ENCODE data around the gene RFWD3. TPM values are rescaled to one million over a fixed set of nuclear protein-coding genes. Genes with fewer than 3 reads are reported as not detected.
"Not testable (repeated sequence)": the region's sequence is repeated elsewhere in the genome, so short reads cannot be mapped to it uniquely, and the experiment has no call there.

The RFWD3 gene
- total RNA-seq, 4 donors from 2014 or later = 8.1 to 31.9 (median 15.5) TPM

GRCh38 chr16:74657870-74658642, 8.6 kb downstream of the RFWD3 start:
- Histone ChIP-seq H3K36me3 (peaks cover 0 to 66% of the 10 kb centered on the region in 2 donors), H3K9me3 (no peaks in the 10 kb centered on the region), H3K27ac (no peak overlapping the region), H3K4me1 (peaks cover 0 to 21% (median 0%) of the 10 kb centered on the region in 3 donors), H3K27me3 (no peaks in the 10 kb centered on the region), H3K4me3 (no peak overlapping the region)
- ATAC-seq = no peak
- TF ChIP-seq EP300 (IDR thresholded peaks at IDR 0.05) (no peak), CTCF (IDR thresholded peaks at IDR 0.05) (no peak), POLR2A (IDR thresholded peaks at IDR 0.05) (no peak), POLR2AphosphoS5 (IDR thresholded peaks at IDR 0.05) (no peak)
- 70 to 76% methylated on average over 4 to 5 of the region's 5 CpGs for WGBS, 2 donors (ENCODE audit: low coverage in 1 of 2)

- Histone ChIP-seq H3K9me3 (no peaks in the 10 kb centered on the region), H3K27ac (no peak overlapping the region), H3K36me3 (peaks cover 0 to 68% of the 10 kb centered on the region in 2 donors), H3K4me1 (peaks cover 0 to 26% (median 0%) of the 10 kb centered on the region in 3 donors), H3K4me3 (no peak overlapping the region), H3K27me3 (no peaks in the 10 kb centered on the region)
- TF ChIP-seq CTCF (IDR thresholded peaks at IDR 0.05) (no peak), POLR2A (IDR thresholded peaks at IDR 0.05) (no peak), EP300 (IDR thresholded peaks at IDR 0.05) (no peak), POLR2AphosphoS5 (IDR thresholded peaks at IDR 0.05) (no peak)
- no peak for ATAC-seq
- WGBS, 2 donors (ENCODE audit: low coverage in 1 of 2) = 85 to 92% methylated on average over 2 to 3 of the region's 3 CpGs
Measured at GRCh38 chr16:74654536-74655050, 12.1 kb downstream of the RFWD3 start.

- not testable (repeated sequence) for H3K9me3 ChIP-seq, H3K4me3 ChIP-seq, ATAC-seq, H3K27ac ChIP-seq, H3K27me3 ChIP-seq
- WGBS, 2 donors (ENCODE audit: low coverage in 1 of 2) = 100% methylated on average over 2 of the region's 2 CpGs; no CpG with 5 or more reads in 1 of the 2 donors
- Histone ChIP-seq H3K4me1 (peaks cover 0 to 19% (median 0%) of the 10 kb centered on the region in 3 donors), H3K36me3 (peaks cover 0 to 68% of the 10 kb centered on the region in 2 donors)
Measured at GRCh38 chr16:74652883-74653282, 13.8 kb downstream of the RFWD3 start.

- Histone ChIP-seq H3K4me3 (no peak overlapping the region), H3K36me3 (peaks cover 0 to 68% of the 10 kb centered on the region in 2 donors), H3K4me1 (peaks cover 0 to 19% (median 0%) of the 10 kb centered on the region in 3 donors), H3K9me3 (no peaks in the 10 kb centered on the region), H3K27ac (no peak overlapping the region), H3K27me3 (no peaks in the 10 kb centered on the region)
- TF ChIP-seq POLR2AphosphoS5 (IDR thresholded peaks at IDR 0.05) (no peak), EP300 (IDR thresholded peaks at IDR 0.05) (no peak), POLR2A (IDR thresholded peaks at IDR 0.05) (no peak), CTCF (IDR thresholded peaks at IDR 0.05) (no peak)
- no peak for ATAC-seq
- WGBS, 2 donors (ENCODE audit: low coverage in 1 of 2) = 50 to 61% methylated on average over 1 of the region's 1 CpG
Measured at GRCh38 chr16:74652249-74652648, 14.4 kb downstream of the RFWD3 start.

- 74 to 100% methylated on average over 1 to 2 of the region's 2 CpGs for WGBS, 2 donors (ENCODE audit: low coverage in 1 of 2)
- Histone ChIP-seq H3K36me3 (peaks cover 0 to 68% of the 10 kb centered on the region in 2 donors), H3K27ac (no peak overlapping the region), H3K9me3 (no peaks in the 10 kb centered on the region), H3K27me3 (no peaks in the 10 kb centered on the region), H3K4me1 (peaks cover 0 to 19% (median 0%) of the 10 kb centered on the region in 3 donors), H3K4me3 (no peak overlapping the region)
- ATAC-seq = no peak
- TF ChIP-seq POLR2AphosphoS5 (IDR thresholded peaks at IDR 0.05) (no peak), EP300 (IDR thresholded peaks at IDR 0.05) (no peak), CTCF (IDR thresholded peaks at IDR 0.05) (no peak)
Measured at GRCh38 chr16:74651841-74652240, 14.8 kb downstream of the RFWD3 start.
